HG03103 (cell line): ENCODE data around the gene NECTIN4.
"Not testable (repeated sequence)": the region's sequence is repeated elsewhere in the genome, so short reads cannot be mapped to it uniquely, and the experiment has no call there.

Source experiments
- ATAC-seq: cut with Tn5 transposase; IDR thresholded peaks from one replicate; pipeline ENCODE4 v1.9.1; 2021; ENCODE audit warnings: low read depth; ENCODE audit not compliant: unreplicated experiment

Gene NECTIN4

DNA sequence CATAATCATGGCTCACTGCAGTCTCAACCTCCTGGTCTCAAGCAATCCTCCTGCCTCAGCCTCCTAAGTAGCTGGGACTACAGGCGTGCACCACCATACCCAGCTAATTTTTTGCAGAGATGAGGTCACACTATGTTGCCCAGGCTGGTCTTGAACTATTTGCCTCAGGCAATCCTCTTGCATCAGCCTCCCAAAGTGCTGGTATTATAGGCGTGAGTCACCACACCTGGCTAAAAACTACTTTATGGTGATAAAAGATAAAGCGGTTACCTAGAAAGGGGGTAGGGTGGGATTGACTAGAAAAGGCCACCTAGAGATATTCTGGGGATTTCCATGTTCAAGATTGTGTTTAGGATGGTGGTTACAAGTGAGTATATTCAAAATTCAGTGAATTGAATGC lies 55.6 kb downstream of the NECTIN4 start:
- ATAC-seq: no peak

DNA sequence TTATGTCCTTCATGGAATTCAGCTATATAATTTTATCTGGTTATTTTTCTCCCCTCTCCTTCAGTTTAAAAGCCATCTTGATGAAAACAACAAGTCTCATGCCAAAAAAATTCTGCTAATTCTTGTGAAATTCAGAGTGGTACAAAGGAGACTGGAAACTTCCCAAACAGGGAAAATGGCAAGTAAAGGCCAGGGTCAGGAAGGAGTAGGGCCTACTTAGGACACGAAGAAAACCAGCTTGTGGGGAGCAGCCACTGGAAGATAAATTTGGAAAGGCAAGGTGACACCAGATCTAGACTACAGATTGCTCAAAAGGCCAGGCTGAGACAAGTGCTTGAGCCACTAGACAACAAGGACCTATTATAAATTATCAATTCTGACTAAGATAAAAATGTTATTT lies 56.9 kb downstream of the NECTIN4 start:
- no peak for ATAC-seq

DNA sequence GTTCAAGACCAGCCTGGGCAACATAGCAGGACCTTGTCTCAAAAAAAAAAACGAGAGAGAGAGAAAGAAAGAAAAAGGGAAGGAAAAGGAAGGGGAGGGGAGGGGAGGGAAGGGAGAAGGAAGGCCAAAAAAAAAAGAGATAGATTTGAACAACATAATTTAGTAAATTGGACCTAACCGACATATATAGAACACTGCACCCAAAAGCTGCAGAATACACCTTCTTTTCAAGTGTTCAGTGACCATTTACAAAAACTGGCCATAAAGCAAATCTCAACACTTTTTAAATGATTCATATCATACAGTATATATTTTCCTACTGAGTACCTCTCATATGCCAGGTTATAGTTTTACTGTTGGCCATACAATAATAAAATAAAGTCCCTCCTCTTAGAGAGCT lies 57.5 kb downstream of the NECTIN4 start:
- no peak for ATAC-seq

DNA sequence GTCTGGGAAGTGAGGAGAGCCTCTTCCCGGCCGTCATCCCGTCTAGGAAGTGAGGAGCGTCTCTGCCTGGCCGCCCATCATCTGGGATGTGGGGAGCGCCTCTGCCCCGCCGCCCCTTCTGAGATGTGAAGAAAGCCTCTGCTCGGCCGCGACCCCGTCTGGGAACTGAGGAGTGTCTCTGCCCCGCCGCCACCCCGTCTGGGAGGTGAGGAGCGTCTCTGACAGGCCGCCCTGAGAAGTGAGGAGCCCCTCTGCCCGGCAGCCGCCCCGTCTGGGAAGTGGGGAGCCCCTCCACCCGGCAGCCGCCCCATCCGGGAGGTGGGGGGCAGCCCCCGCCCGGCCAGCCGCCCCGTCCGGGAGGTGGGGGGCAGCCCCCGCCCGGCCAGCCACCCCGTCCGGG lies 59.9 kb downstream of the NECTIN4 start:
- ATAC-seq: not testable (repeated sequence)

DNA sequence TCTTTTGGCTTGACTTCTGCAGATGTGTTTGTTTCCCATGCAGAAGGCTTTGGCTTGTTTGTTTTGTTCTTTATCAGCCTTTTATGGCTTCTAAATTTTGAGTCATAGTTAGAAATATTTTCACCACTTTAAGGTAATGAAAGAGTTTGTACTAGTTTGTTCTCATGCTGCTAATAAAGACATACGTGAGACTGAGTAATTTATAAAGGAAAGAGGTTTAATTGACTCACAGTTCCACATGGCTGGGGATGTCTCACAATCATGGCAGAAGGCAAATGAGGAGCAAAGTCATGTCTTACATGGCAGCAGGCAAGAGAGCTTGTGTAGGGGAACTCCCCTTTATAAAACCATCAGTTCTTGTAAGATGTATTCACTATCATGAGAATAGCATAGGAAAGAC lies 62.4 kb downstream of the NECTIN4 start:
- ATAC-seq: not testable (repeated sequence)

DNA sequence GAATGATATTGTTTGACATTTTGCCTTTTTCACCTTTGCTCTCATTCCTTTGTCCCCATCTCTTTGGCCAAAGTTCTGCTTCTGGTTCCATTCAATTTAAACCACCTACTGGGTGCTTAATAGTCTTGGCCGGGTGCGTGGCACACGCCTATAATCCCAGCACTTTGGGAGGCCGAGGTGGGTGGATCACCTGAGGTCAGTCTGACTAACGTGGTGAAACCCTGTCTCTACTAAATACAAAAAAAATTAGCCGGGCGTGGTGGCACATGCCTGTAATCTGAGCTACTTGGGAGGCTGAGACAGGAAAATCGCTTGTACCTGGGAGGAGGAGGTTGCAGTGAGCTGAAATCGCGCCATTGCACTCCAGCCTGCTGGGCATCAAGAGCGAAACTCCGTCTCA lies 66.9 kb downstream of the NECTIN4 start:
- ATAC-seq: not testable (repeated sequence)

DNA sequence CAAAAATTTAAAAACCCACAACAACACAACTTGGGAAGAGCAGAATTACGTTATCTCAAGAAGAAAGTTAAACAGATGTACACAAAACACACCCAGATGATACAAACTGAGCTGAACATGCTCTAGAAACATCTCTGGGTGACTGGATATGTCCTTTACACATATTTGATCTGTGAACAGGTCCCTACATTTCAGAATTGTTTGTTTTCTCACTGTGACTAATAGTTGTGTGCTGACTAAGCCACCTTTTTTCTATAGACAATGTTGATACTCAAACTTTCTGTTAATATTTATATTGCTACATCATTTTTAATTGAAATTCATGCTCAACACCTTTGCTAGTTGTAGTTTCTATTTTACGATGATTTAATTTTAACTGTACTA lies 67.4 kb downstream of the NECTIN4 start:
- no peak for ATAC-seq

DNA sequence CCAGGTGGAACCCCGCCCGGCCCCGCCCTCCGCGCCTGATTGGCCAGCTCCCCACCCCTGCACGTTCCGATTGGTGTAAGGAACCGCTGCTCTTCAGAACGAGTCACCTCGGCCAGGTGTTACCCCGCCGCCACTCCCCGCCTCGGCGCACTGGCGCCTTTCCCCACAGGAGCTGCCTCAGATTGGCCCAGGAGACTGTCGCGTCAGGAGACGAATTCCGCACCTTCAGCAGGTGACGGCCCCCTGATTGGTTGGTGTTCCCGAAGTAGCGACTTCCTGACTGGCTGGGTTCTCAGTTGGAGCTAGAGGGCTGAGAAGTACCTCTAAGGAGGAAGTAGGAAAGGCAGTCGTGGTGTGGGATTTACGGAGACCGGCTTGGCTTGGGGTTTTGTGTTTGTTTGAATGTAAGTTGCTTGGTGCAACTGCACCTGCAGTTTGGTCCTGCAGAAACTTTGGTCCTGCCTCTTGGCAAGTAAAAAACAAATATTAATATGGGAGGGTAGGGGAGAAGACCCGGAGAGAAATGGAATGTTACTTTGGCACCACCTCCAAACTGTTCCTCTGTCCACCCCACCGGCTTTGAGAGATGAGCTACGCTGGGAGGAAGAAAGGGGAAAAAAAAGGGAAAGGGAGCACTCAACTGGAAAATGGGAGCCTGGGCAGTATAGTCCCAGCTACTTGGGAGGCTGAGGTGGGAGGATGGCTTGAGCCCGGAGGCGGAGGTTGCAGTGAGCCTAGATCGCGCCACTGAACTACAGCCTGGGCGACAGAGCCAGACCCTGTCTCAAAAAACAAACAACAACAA lies 68.0 kb downstream of the NECTIN4 start:
- ATAC-seq: peak; percentile 84
